Neural cell (in vitro differentiated cells): ENCODE data around the gene ABCC3. TPM values are rescaled to one million over a fixed set of nuclear protein-coding genes. Genes with fewer than 3 reads are reported as not detected.

Source experiments
- H2AFZ ChIP-seq: fragments of 200-600, 300-800 bp; sonication (generic), shearing (Covaris generic); 2 replicates; pipeline ENCODE4 v1.6.0; 2014; ENCODE audit warnings: low read depth, mild to moderate bottlenecking, antibody characterized with exemption, low read length, moderate library complexity
- H3F3A ChIP-seq: fragments of 200-600 bp; shearing (Covaris generic); 2 replicates; pipeline ENCODE4 v1.6.1; 2016; ENCODE audit warnings: mild to moderate bottlenecking, moderate library complexity, mixed read lengths, antibody characterized with exemption, low read length; ENCODE audit not compliant: insufficient read depth, poor library complexity, severe bottlenecking
- H3K27ac ChIP-seq: fragments of 200-600, 300-800 bp; sonication (generic), shearing (Covaris generic); 2 replicates; pipeline ENCODE4 v1.5.1; 2014; ENCODE audit warnings: mild to moderate bottlenecking, low read length, moderate library complexity
- H3K27me3 ChIP-seq: fragments of 300-800, 200-600 bp; sonication (generic), shearing (Covaris generic); 2 replicates; pipeline ENCODE4 v1.6.0; 2014; ENCODE audit warnings: mild to moderate bottlenecking, low read depth, low read length, moderate library complexity; ENCODE audit not compliant: insufficient read depth
- H3K36me3 ChIP-seq: fragments of 300-800, 200-600 bp; sonication (generic), shearing (Covaris generic); 2 replicates; pipeline ENCODE4 v1.5.1; 2014; ENCODE audit warnings: mild to moderate bottlenecking, antibody characterized with exemption, low read length, moderate library complexity; ENCODE audit not compliant: insufficient read depth
- H3K4me2 ChIP-seq: fragments of 300-800, 200-600 bp; sonication (generic), shearing (Covaris generic); 2 replicates; pipeline ENCODE4 v1.6.0; 2014; ENCODE audit warnings: mild to moderate bottlenecking, low read length
- H3K4me3 ChIP-seq: fragments of 300-800, 200-600 bp; sonication (generic), shearing (Covaris generic); 2 replicates; pipeline ENCODE4 v1.5.1; 2014; ENCODE audit warnings: mild to moderate bottlenecking, low read length, moderate library complexity
- H3K79me2 ChIP-seq: fragments of 200-600 bp; shearing (Covaris generic); replicated peaks from 2 replicates; pipeline ENCODE4 v1.6.0; 2014; ENCODE audit warnings: mild to moderate bottlenecking, low read length, moderate library complexity; ENCODE audit not compliant: insufficient read depth
- H3K9ac ChIP-seq: fragments of 300-800, 200-600 bp; sonication (generic), shearing (Covaris generic); 2 replicates; pipeline ENCODE4 v1.6.1; 2016; ENCODE audit warnings: mild to moderate bottlenecking, low read length, mixed read lengths
- H3K9me2 ChIP-seq: fragments of 200-600 bp; shearing (Covaris generic); 2 replicates; pipeline ENCODE4 v1.6.1; 2016; ENCODE audit warnings: mild to moderate bottlenecking, low read length, mixed read lengths; ENCODE audit not compliant: insufficient read depth
- H3K9me3 ChIP-seq: fragments of 200-600, 300-800 bp; sonication (generic), shearing (Covaris generic); 2 replicates; pipeline ENCODE4 v1.6.1; 2016; ENCODE audit warnings: mild to moderate bottlenecking, mixed run types, low read length, moderate library complexity, mixed read lengths
- H4K20me1 ChIP-seq: fragments of 200-600 bp; shearing (Covaris generic); 2 replicates; pipeline ENCODE4 v1.6.1; 2016; ENCODE audit warnings: mild to moderate bottlenecking, mixed run types; ENCODE audit not compliant: insufficient read depth
- EP300 ChIP-seq: fragments of 450-650 bp; conservative IDR thresholded peaks from 2 replicates; pipeline ENCODE4 v1.6.1; 2014; ENCODE audit warnings: antibody characterized with exemption, mild to moderate bottlenecking, moderate library complexity; ENCODE audit not compliant: poor library complexity, severe bottlenecking
- EZH2 ChIP-seq: fragments of 200-600, 300-800 bp; shearing (Covaris generic), sonication (generic); IDR thresholded peaks from 2 replicates; pipeline ENCODE4 v1.6.1; 2014; ENCODE audit warnings: antibody characterized with exemption, low read length, borderline replicate concordance, mild to moderate bottlenecking; ENCODE audit not compliant: insufficient read depth, poor library complexity, severe bottlenecking
- MXI1 ChIP-seq: fragments of 450-650 bp; conservative IDR thresholded peaks from 2 replicates; pipeline ENCODE4 v1.6.1; 2014; ENCODE audit warnings: antibody characterized with exemption, mild to moderate bottlenecking; ENCODE audit not compliant: poor library complexity, severe bottlenecking
- POLR2AphosphoS5 ChIP-seq: IDR thresholded peaks from 2 replicates; pipeline ENCODE4 v1.6.1; 2012
- RAD21 ChIP-seq: fragments of 450-650 bp; conservative IDR thresholded peaks from 2 replicates; pipeline ENCODE4 v1.6.1; 2014; ENCODE audit warnings: antibody characterized with exemption, mild to moderate bottlenecking, moderate library complexity
- SMC3 ChIP-seq: fragments of 450-650 bp; conservative IDR thresholded peaks from 2 replicates; pipeline ENCODE4 v1.6.1; 2014; ENCODE audit warnings: antibody characterized with exemption, mild to moderate bottlenecking, moderate library complexity; ENCODE audit not compliant: poor library complexity
- TAF1 ChIP-seq: IDR thresholded peaks from 2 replicates; pipeline ENCODE4 v1.6.1; 2012; ENCODE audit warnings: low read depth
- polyA plus RNA-seq: library from polyadenylated mRNA; depleted of rRNA; stranded (reverse); fragments of >200 nt; gene quantifications from 2 replicates; pipeline ENCODE4 v1.2.3, GENCODE V29; 2014
- TF ChIP-seq, protein P1 (sequence below): IDR thresholded peaks from 2 replicates; pipeline ENCODE4 v1.6.1; 2012; ENCODE audit warnings: borderline replicate concordance
- TF ChIP-seq, protein P2 (sequence below): fragments of 450-650 bp; IDR thresholded peaks from 2 replicates; pipeline ENCODE4 v1.5.1; 2014; ENCODE audit warnings: antibody characterized with exemption, mild to moderate bottlenecking, moderate library complexity; ENCODE audit not compliant: poor library complexity, severe bottlenecking

Gene ABCC3
- polyA plus RNA-seq, 1 donor from 2014 or later: not detected

DNA sequence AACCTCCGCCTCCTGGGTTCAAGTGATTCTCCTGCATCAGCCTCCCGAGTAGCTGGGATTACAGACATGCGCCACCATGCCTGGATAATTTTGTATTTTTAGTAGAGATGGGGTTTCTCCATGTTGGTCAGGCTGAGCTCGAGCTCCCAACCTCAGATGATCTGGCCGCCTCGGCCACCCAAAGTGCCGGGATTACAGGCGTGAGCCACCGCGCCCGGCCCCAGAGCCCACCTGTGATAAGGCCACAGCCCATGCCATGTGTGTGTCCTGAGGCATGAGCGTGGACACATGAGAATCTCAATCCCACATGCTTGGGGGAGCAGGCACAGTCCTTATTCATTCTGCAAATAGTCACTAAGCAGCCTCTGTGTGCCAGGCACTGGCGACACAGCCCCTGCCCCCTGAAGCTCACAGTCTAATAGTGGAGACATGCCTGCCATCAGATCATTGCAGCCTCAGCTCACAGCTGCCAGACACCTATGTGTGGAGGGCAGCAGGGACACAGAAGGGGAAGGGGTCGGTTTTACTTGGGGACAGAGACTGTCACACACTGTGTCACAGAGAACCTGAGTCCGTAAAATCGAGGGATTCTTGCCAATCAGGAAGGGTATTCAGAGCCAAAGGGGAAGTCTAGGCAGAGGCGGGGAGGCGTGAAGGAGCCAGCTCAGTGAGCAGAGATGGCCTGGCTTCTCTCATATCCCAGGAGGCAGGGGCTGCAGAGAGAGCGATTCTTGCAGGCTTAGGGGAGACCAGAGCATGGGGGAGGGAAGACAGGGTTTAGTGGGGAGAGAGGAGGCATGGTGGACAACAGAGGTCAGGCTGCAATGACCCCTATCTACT, 9.4 kb upstream of the ABCC3 start:
- TF ChIP-seq MXI1 (no peak), EP300 (no peak), SMC3 (no peak), RAD21 (no peak), TAF1 (no peak)
- TF ChIP-seq, protein P1, sequence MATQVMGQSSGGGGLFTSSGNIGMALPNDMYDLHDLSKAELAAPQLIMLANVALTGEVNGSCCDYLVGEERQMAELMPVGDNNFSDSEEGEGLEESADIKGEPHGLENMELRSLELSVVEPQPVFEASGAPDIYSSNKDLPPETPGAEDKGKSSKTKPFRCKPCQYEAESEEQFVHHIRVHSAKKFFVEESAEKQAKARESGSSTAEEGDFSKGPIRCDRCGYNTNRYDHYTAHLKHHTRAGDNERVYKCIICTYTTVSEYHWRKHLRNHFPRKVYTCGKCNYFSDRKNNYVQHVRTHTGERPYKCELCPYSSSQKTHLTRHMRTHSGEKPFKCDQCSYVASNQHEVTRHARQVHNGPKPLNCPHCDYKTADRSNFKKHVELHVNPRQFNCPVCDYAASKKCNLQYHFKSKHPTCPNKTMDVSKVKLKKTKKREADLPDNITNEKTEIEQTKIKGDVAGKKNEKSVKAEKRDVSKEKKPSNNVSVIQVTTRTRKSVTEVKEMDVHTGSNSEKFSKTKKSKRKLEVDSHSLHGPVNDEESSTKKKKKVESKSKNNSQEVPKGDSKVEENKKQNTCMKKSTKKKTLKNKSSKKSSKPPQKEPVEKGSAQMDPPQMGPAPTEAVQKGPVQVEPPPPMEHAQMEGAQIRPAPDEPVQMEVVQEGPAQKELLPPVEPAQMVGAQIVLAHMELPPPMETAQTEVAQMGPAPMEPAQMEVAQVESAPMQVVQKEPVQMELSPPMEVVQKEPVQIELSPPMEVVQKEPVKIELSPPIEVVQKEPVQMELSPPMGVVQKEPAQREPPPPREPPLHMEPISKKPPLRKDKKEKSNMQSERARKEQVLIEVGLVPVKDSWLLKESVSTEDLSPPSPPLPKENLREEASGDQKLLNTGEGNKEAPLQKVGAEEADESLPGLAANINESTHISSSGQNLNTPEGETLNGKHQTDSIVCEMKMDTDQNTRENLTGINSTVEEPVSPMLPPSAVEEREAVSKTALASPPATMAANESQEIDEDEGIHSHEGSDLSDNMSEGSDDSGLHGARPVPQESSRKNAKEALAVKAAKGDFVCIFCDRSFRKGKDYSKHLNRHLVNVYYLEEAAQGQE: no peak
- TF ChIP-seq, protein P2, sequence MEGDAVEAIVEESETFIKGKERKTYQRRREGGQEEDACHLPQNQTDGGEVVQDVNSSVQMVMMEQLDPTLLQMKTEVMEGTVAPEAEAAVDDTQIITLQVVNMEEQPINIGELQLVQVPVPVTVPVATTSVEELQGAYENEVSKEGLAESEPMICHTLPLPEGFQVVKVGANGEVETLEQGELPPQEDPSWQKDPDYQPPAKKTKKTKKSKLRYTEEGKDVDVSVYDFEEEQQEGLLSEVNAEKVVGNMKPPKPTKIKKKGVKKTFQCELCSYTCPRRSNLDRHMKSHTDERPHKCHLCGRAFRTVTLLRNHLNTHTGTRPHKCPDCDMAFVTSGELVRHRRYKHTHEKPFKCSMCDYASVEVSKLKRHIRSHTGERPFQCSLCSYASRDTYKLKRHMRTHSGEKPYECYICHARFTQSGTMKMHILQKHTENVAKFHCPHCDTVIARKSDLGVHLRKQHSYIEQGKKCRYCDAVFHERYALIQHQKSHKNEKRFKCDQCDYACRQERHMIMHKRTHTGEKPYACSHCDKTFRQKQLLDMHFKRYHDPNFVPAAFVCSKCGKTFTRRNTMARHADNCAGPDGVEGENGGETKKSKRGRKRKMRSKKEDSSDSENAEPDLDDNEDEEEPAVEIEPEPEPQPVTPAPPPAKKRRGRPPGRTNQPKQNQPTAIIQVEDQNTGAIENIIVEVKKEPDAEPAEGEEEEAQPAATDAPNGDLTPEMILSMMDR: no peak
- H3F3A ChIP-seq: peaks cover 14% of the 10 kb centered on the region
- H3K79me2 ChIP-seq: no peaks in the 10 kb centered on the region
- peak overlapping the region; percentile 98 for H3K27ac ChIP-seq
- H3K36me3 ChIP-seq: no peaks in the 10 kb centered on the region
- no peaks in the 10 kb centered on the region for H3K27me3 ChIP-seq
- no peak overlapping the region for H2AFZ ChIP-seq
- H3K9me2 ChIP-seq: no peaks in the 10 kb centered on the region
- H3K4me2 ChIP-seq: no peak overlapping the region
- peak overlapping the region; percentile 29 for H3K9ac ChIP-seq
- no peak overlapping the region for H3K4me3 ChIP-seq
- no peaks in the 10 kb centered on the region for H4K20me1 ChIP-seq
- H3K9me3 ChIP-seq: no peaks in the 10 kb centered on the region

DNA sequence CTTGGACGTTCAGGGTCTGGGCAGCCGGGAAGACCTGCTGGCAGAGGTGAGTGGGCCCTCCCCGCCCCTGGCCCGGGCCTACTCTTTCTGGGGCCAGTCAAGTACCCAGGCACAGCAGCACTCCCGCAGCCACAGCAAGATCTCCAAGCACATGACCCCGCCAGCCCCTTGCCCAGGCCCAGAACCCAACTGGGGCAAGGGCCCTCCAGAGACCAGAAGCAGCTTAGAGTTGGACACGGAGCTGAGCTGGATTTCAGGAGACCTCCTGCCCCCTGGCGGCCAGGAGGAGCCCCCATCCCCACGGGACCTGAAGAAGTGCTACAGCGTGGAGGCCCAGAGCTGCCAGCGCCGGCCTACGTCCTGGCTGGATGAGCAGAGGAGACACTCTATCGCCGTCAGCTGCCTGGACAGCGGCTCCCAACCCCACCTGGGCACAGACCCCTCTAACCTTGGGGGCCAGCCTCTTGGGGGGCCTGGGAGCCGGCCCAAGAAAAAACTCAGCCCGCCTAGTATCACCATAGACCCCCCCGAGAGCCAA, 8.6 kb upstream of the ABCC3 start:
- no peak overlapping the region for H3K4me3 ChIP-seq
- H3K9me3 ChIP-seq: no peaks in the 10 kb centered on the region
- H3K79me2 ChIP-seq: no peaks in the 10 kb centered on the region
- H3K4me2 ChIP-seq: no peak overlapping the region
- peaks cover 14% of the 10 kb centered on the region for H3F3A ChIP-seq
- H3K36me3 ChIP-seq: no peaks in the 10 kb centered on the region
- H4K20me1 ChIP-seq: no peaks in the 10 kb centered on the region
- peak overlapping the region; percentile 98 for H3K27ac ChIP-seq
- no peak overlapping the region for H2AFZ ChIP-seq
- H3K9ac ChIP-seq: peak overlapping the region; percentile 17
- no peak for TF ChIP-seq EZH2
- TF ChIP-seq, protein P1: no peak
- peak; percentile 65 for TF ChIP-seq SMC3
- no peak for TF ChIP-seq EP300
- TF ChIP-seq RAD21: peak; percentile 62
- no peak for TF ChIP-seq TAF1
- no peak for TF ChIP-seq MXI1
- TF ChIP-seq, protein P2: peak; percentile 55
- TF ChIP-seq POLR2AphosphoS5: no peak
- no peaks in the 10 kb centered on the region for H3K9me2 ChIP-seq
- H3K27me3 ChIP-seq: no peaks in the 10 kb centered on the region
